Measurements from ENCODE around the gene ADAMTSL1. TPM values are rescaled to one million over a fixed set of nuclear protein-coding genes. Genes with fewer than 3 reads are reported as not detected.
A peak's percentile ranks its signal among the peaks of the same experiment; 100 is the strongest.

The ADAMTSL1 gene
- total RNA-seq, 4 donors from 2014 or later = 21.3 to 138 (median 125) TPM

- H3K4me1 ChIP-seq = peaks cover 5 to 53% (median 5%) of the 10 kb centered on the region in 3 donors
- no peak overlapping the region for H3K27ac ChIP-seq
- no peak for ATAC-seq
Measured at GRCh38 chr9:18441261-18441660, 32.7 kb upstream of the ADAMTSL1 start.

GRCh38 chr9:18442629-18443491 lies 31.1 kb upstream of the ADAMTSL1 start:
- H3K27ac ChIP-seq = peak overlapping the region; percentile 18 to 52 (median 47)
- H3K9me3 ChIP-seq = no peaks in the 10 kb centered on the region
- no peak overlapping the region for H3K4me3 ChIP-seq
- no peaks in the 10 kb centered on the region for H3K27me3 ChIP-seq
- H3K36me3 ChIP-seq = no peaks in the 10 kb centered on the region
- H3K4me1 ChIP-seq = peaks cover 5 to 58% (median 13%) of the 10 kb centered on the region in 3 donors
- TF ChIP-seq POLR2AphosphoS5 (IDR thresholded peaks at IDR 0.05) (no peak), CTCF (IDR thresholded peaks at IDR 0.05) (peak; percentile 69 to 92 (median 84))
- 3 to 14% methylated on average over 5 to 6 of the region's 6 CpGs for WGBS, 2 donors (ENCODE audit: low coverage in 1 of 2)
- ATAC-seq = peak; percentile 61

More at GRCh38 chr9:18441261-18441660, 32.7 kb upstream of the ADAMTSL1 start:
- no peak for TF ChIP-seq EP300 (IDR thresholded peaks at IDR 0.05)
- TF ChIP-seq POLR2AphosphoS5 (IDR thresholded peaks at IDR 0.05) = no peak
- TF ChIP-seq CTCF (IDR thresholded peaks at IDR 0.05) = no peak
- Histone ChIP-seq H3K27me3 (no peaks in the 10 kb centered on the region), H3K36me3 (no peaks in the 10 kb centered on the region), H3K4me3 (no peak overlapping the region), H3K9me3 (no peaks in the 10 kb centered on the region)
- WGBS, 2 donors (ENCODE audit: low coverage in 1 of 2) = 8 to 38% methylated on average over 1 of the region's 1 CpG

- WGBS, 2 donors (ENCODE audit: low coverage in 1 of 2) = 9 to 14% methylated on average over 4 of the region's 4 CpGs
- TF ChIP-seq POLR2AphosphoS5 (IDR thresholded peaks at IDR 0.05) (peak; percentile 51), EP300 (IDR thresholded peaks at IDR 0.05) (no peak), POLR2A (IDR thresholded peaks at IDR 0.05) (no peak), CTCF (IDR thresholded peaks at IDR 0.05) (no peak)
- H3K36me3 ChIP-seq = no peaks in the 10 kb centered on the region
- H3K9me3 ChIP-seq = no peaks in the 10 kb centered on the region
- peak; percentile 80 for ATAC-seq
- no peaks in the 10 kb centered on the region for H3K27me3 ChIP-seq
- peak overlapping the region; percentile 14 to 15 for H3K4me3 ChIP-seq
- H3K4me1 ChIP-seq = peaks cover 0 to 51% (median 13%) of the 10 kb centered on the region in 3 donors
- peak overlapping the region; percentile 54 to 87 (median 74) for H3K27ac ChIP-seq
Measured at GRCh38 chr9:18447131-18447530, 26.8 kb upstream of the ADAMTSL1 start.

- Histone ChIP-seq H3K4me3 (peak overlapping the region; percentile 14 to 15), H3K27ac (peak overlapping the region; percentile 54 to 87 (median 74)), H3K27me3 (no peaks in the 10 kb centered on the region), H3K9me3 (no peaks in the 10 kb centered on the region), H3K36me3 (no peaks in the 10 kb centered on the region), H3K4me1 (peaks cover 0 to 47% (median 13%) of the 10 kb centered on the region in 3 donors)
- TF ChIP-seq EP300 (IDR thresholded peaks at IDR 0.05) (no peak), POLR2AphosphoS5 (IDR thresholded peaks at IDR 0.05) (no peak), POLR2A (IDR thresholded peaks at IDR 0.05) (no peak), CTCF (IDR thresholded peaks at IDR 0.05) (no peak)
- WGBS, 2 donors (ENCODE audit: low coverage in 1 of 2) = 50 to 51% methylated on average over 2 to 3 of the region's 3 CpGs
- ATAC-seq = no peak
Measured at GRCh38 chr9:18447541-18447940, 26.4 kb upstream of the ADAMTSL1 start.

GRCh38 chr9:18448101-18448500 lies 25.9 kb upstream of the ADAMTSL1 start:
- Histone ChIP-seq H3K4me3 (no peak overlapping the region), H3K27me3 (no peaks in the 10 kb centered on the region), H3K36me3 (no peaks in the 10 kb centered on the region), H3K4me1 (peaks cover 0 to 41% (median 9%) of the 10 kb centered on the region in 3 donors), H3K27ac (peak overlapping the region; percentile 54 to 87 (median 74)), H3K9me3 (no peaks in the 10 kb centered on the region)
- ATAC-seq = no peak
- TF ChIP-seq EP300 (IDR thresholded peaks at IDR 0.05) (no peak), CTCF (IDR thresholded peaks at IDR 0.05) (no peak), POLR2AphosphoS5 (IDR thresholded peaks at IDR 0.05) (no peak), POLR2A (IDR thresholded peaks at IDR 0.05) (no peak)
